ENCODE results near the gene ANK3.

GRCh38 chr10:59976909-59977308, 412.8 kb downstream of the ANK3 start:
- TF ChIP-seq CTCF (conservative IDR thresholded peaks at IDR 0.05): no peak
- TF ChIP-seq EZH2 (IDR thresholded peaks at IDR 0.05; ENCODE audit: low read depth): no peak
